Keratinocyte (primary cell): ENCODE measurements around the gene CRACR2A.

Experiments
- EZH2 ChIP-seq: IDR thresholded peaks from one replicate; pipeline ENCODE4 v1.6.1; 2012; ENCODE audit warnings: inconsistent platforms, mild to moderate bottlenecking, low read length, moderate library complexity
- TF ChIP-seq, protein P1 (sequence below), 3 experiments: IDR thresholded peaks in 1 of 3; conservative IDR thresholded peaks in 1 of 3; optimal IDR thresholded peaks in 1 of 3; 2 replicates in 2 of 3; 3 replicates in 1 of 3; pipeline versions ENCODE3 to v1.5.1; 2011; ENCODE audit warnings: low read length in 3 of 3, mild to moderate bottlenecking in 3 of 3, moderate library complexity in 2 of 3, control low read depth in 1 of 3, inconsistent platforms in 1 of 3; ENCODE audit not compliant: insufficient read depth in 2 of 3; ENCODE audit errors: extremely low read depth in 1 of 3

DNA sequence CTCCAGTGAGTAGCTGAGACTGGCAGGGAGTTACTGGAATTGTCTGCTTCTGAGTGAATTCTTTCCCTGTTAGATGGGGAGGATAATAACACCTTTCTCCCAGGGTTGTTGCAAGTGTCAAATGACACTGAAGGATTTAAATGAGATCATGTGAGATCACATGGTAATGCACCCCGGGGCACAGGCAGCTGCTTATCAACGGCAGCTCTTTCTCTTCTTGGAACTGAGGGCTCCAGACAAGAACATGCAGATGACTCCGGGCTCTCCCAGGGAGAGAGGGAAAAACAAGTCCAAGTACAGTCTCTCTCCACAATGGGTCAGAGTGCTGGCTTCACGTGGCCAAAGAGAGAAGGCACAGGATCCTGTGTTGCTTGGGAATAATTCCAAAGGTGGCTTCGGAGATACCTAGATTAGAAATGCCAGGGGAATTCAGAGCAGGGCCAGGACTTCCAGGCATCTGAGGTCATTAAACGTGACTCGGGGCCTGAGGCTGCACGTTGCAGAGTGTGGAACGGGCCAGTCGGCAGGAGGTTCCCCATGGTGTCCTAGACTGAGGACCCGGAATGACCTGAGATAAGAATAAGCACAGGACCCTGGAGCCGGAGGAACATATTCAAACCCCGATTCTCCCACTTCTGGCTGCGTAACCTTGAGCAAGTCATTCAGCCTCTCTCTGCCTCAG is 152.7 kb downstream of the CRACR2A start:
- TF ChIP-seq, protein P1, sequence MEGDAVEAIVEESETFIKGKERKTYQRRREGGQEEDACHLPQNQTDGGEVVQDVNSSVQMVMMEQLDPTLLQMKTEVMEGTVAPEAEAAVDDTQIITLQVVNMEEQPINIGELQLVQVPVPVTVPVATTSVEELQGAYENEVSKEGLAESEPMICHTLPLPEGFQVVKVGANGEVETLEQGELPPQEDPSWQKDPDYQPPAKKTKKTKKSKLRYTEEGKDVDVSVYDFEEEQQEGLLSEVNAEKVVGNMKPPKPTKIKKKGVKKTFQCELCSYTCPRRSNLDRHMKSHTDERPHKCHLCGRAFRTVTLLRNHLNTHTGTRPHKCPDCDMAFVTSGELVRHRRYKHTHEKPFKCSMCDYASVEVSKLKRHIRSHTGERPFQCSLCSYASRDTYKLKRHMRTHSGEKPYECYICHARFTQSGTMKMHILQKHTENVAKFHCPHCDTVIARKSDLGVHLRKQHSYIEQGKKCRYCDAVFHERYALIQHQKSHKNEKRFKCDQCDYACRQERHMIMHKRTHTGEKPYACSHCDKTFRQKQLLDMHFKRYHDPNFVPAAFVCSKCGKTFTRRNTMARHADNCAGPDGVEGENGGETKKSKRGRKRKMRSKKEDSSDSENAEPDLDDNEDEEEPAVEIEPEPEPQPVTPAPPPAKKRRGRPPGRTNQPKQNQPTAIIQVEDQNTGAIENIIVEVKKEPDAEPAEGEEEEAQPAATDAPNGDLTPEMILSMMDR (optimal IDR thresholded peaks at IDR 0.05 in 1 of 3, IDR thresholded peaks at IDR 0.05 in 1 of 3, conservative IDR thresholded peaks at IDR 0.05 in 1 of 3; ENCODE audit: extremely low read depth in 1 of 3, insufficient read depth in 2 of 3, low read length in 3 of 3), result no peak
- TF ChIP-seq EZH2, result no peak
